A549 (cell line): ENCODE data around the gene SAMD15. TPM values are rescaled to one million over a fixed set of nuclear protein-coding genes. Genes with fewer than 3 reads are reported as not detected.

Source experiments
- ATAC-seq, 2 experiments: fragments of 200-7000 bp in 1 of 2; fragments of >200 bp in 1 of 2; cut with Nextera tagmentation in 1 of 2; cut with Tn5 transposase in 1 of 2; 3 replicates each; pipeline versions ENCODE4 v1.8.0 to v1.9.1; 2018 to 2020; ENCODE audit warnings: mild to moderate bottlenecking in 1 of 2, moderate library complexity in 1 of 2
- CTCF ChIA-PET: fragments of 300-600 bp; sonication (Branson Sonifier 250); formaldehyde crosslinking; extraction: SDS; loops from one replicate; lab custom pipeline; 2021; ENCODE audit warnings: antibody characterized with exemption, inconsistent platforms; lab: Yijun Ruan, JAX
- POLR2A ChIA-PET: fragments of 350-600 bp; formaldehyde crosslinking; extraction: SDS; loops from one replicate; lab custom pipeline; 2021; ENCODE audit warnings: antibody characterized with exemption, inconsistent platforms; lab: Yijun Ruan, JAX
- DNase-seq, 2 experiments: peaks; one replicate each; pipeline versions ENCODE4 v3.0.0 to v3.0.0-alpha.2; 2011 to 2016; ENCODE audit warnings: low read depth in 1 of 2, low spot score in 1 of 2
- FAIRE-seq: peaks from 2 replicates; lab custom pipeline; 2011; peaks lifted over from hg19 to GRCh38; lab: Jason Lieb, UNC
- H3K27ac ChIP-seq, 2 experiments: fragments of >200 bp; sonication (Bioruptor Twin); formaldehyde crosslinking; 3 replicates each; pipeline ENCODE4 v1.5.1; 2016 to 2017
- H3K4me1 ChIP-seq: fragments of >200 bp; sonication (Bioruptor Twin); formaldehyde crosslinking; 3 replicates; pipeline ENCODE4 v1.6.1; 2016
- H3K4me2 ChIP-seq: fragments of >200 bp; sonication (Bioruptor Twin); formaldehyde crosslinking; 3 replicates; pipeline ENCODE4 v1.6.1; 2016
- H3K4me3 ChIP-seq: fragments of >200 bp; sonication (Bioruptor Twin); formaldehyde crosslinking; 3 replicates; pipeline ENCODE4 v1.5.1; 2016
- H3K9me3 ChIP-seq: fragments of >200 bp; sonication (Bioruptor Twin); formaldehyde crosslinking; 3 replicates; pipeline ENCODE4 v1.6.1; 2016
- BHLHE40 ChIP-seq: IDR thresholded peaks from 2 replicates; pipeline ENCODE4 v1.6.1; 2012; ENCODE audit warnings: low read depth, low read length, inconsistent platforms
- CBX2 ChIP-seq: fragments of 200-600 bp; sonication (generic); IDR thresholded peaks from 2 replicates; pipeline ENCODE4 v1.6.1; 2016; ENCODE audit warnings: low read depth, mild to moderate bottlenecking, borderline replicate concordance
- CBX8 ChIP-seq: fragments of 200-600 bp; sonication (generic); IDR thresholded peaks from 2 replicates; pipeline ENCODE4 v1.6.1; 2016
- CTCF ChIP-seq: fragments of >200 bp; sonication (Bioruptor Twin); formaldehyde crosslinking; IDR thresholded peaks from 3 replicates; pipeline ENCODE4 v1.5.1; 2016
- EHMT2 ChIP-seq: fragments of 200-600 bp; sonication (generic); IDR thresholded peaks from 2 replicates; pipeline ENCODE4 v1.6.1; 2016; ENCODE audit warnings: antibody characterized with exemption, low read depth, mild to moderate bottlenecking, moderate library complexity
- FOSB ChIP-seq: fragments of 250-450 bp; sonication (Bioruptor Pico); IDR thresholded peaks from 2 replicates; pipeline ENCODE4 v1.5.0; 2020; ENCODE audit warnings: mild to moderate bottlenecking, moderate library complexity
- GATA3 ChIP-seq: IDR thresholded peaks from 2 replicates; pipeline ENCODE4 v1.6.1; 2012; ENCODE audit warnings: borderline replicate concordance
- HDAC2 ChIP-seq: fragments of 200-600 bp; sonication (generic); IDR thresholded peaks from 2 replicates; pipeline ENCODE4 v1.6.1; 2016
- HES2 ChIP-seq: fragments of >200 bp; sonication (Bioruptor Twin); formaldehyde crosslinking; IDR thresholded peaks from 2 replicates; pipeline ENCODE4 v1.6.1; 2016
- HMGXB4 ChIP-seq: fragments of 250-450 bp; sonication (Bioruptor Pico); IDR thresholded peaks from 2 replicates; pipeline ENCODE4 v1.5.0; 2021; ENCODE audit warnings: mild to moderate bottlenecking, moderate library complexity, borderline replicate concordance
- HOXA7 ChIP-seq: fragments of 250-450 bp; sonication (Bioruptor Pico); IDR thresholded peaks from 2 replicates; pipeline ENCODE4 v1.5.0; 2020; ENCODE audit warnings: mild to moderate bottlenecking, moderate library complexity
- JUN ChIP-seq, 2 experiments: fragments of >200 bp; sonication (Bioruptor Twin); formaldehyde crosslinking; IDR thresholded peaks; 2 replicates in 1 of 2; 3 replicates in 1 of 2; pipeline ENCODE4 v1.6.1; 2016 to 2017
- JUNB ChIP-seq: fragments of >200 bp; sonication (Bioruptor Twin); formaldehyde crosslinking; IDR thresholded peaks from 2 replicates; pipeline ENCODE4 v1.6.1; 2016
- KDM1A ChIP-seq: fragments of 200-600 bp; sonication (generic); IDR thresholded peaks from 2 replicates; pipeline ENCODE4 v1.6.1; 2016; ENCODE audit warnings: low read depth, mild to moderate bottlenecking
- MAZ ChIP-seq: fragments of 150-350 bp; IDR thresholded peaks from 2 replicates; pipeline ENCODE4 v1.6.1; 2014; ENCODE audit warnings: antibody characterized with exemption, low read depth, low read length, borderline replicate concordance
- NPAS2 ChIP-seq: fragments of 250-450 bp; sonication (Bioruptor Pico); IDR thresholded peaks from 2 replicates; pipeline ENCODE4 v1.8.0; 2022; ENCODE audit warnings: mild to moderate bottlenecking, moderate library complexity, borderline replicate concordance
- NR3C1 ChIP-seq: fragments of >200 bp; sonication (Bioruptor Twin); formaldehyde crosslinking; IDR thresholded peaks from 3 replicates; pipeline ENCODE4 v1.6.1; 2017
- POLR2AphosphoS2 ChIP-seq: conservative IDR thresholded peaks from 2 replicates; pipeline ENCODE4 v1.6.1; 2012; ENCODE audit warnings: low read length, improper control_type of control experiment, inconsistent platforms
- RCOR1 ChIP-seq: fragments of 150-350 bp; IDR thresholded peaks from 2 replicates; pipeline ENCODE4 v1.6.1; 2014; ENCODE audit warnings: antibody characterized with exemption, low read length, low read depth
- RFX5 ChIP-seq: fragments of 450-650 bp; IDR thresholded peaks from 2 replicates; pipeline ENCODE4 v1.7.1; 2014; ENCODE audit warnings: antibody characterized with exemption, mild to moderate bottlenecking, moderate library complexity
- TFCP2L1 ChIP-seq: fragments of 250-450 bp; sonication (Bioruptor Pico); IDR thresholded peaks from 2 replicates; pipeline ENCODE4 v1.5.0; 2021; ENCODE audit warnings: mild to moderate bottlenecking
- ZNF302 ChIP-seq: fragments of 250-450 bp; sonication (Bioruptor Pico); IDR thresholded peaks from 2 replicates; pipeline ENCODE4 v1.9.0; 2021; ENCODE audit warnings: inconsistent platforms, mild to moderate bottlenecking, moderate library complexity
- ZSCAN20 ChIP-seq: fragments of 250-450 bp; sonication (Bioruptor Pico); IDR thresholded peaks from 2 replicates; pipeline ENCODE4 v1.8.0; 2022; ENCODE audit warnings: mild to moderate bottlenecking, moderate library complexity
- WGBS: methylation state at CpG from one replicate; pipeline ENCODE4 v1.1.6; 2017; ENCODE audit errors: missing lambda C conversion rate; 5-methylcytosine and 5-hydroxymethylcytosine counted together
- polyA plus RNA-seq, 4 experiments: library from polyadenylated mRNA; depleted of rRNA in 3 of 4; stranded (reverse); fragments of >200 nt; fragmentation: RNase III in 1 of 4; extraction: RNeasy Plus Mini Kit Qiagen cat#74134 plus additional on column Dnase treatment in 1 of 4; gene quantifications; 2 replicates in 3 of 4; 3 replicates in 1 of 4; pipeline ENCODE4 v1.2.3, GENCODE V29; 2011 to 2017
- TF ChIP-seq, protein P1 (sequence below): IDR thresholded peaks from 2 replicates; pipeline ENCODE4 v1.6.1; 2012

SAMD15 gene
- polyA plus RNA-seq, 2 of the 4 experiments (the other 2 are of a cell fraction) = 2.0 to 2.1 TPM

DNA sequence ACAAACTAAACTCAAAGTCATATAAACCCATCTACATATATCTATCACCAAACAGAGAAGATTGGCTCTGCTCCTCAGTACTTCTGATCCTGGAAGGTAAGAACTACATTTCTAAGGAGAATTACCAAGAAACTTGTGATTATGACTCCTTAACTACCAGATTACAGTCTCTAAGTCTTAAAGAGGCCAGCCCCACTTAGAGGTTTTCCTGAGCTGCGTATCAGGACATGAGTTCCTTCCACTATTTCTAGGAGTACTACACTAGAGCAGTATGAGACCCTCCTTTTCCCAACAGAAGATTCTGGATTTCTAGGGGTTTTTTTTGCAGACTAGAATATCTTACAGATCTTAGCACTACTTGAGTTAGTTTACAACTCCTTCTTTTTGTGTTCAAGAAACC, 46.2 kb downstream of the SAMD15 start, which contains the start of gene NOXRED1:
TSS of gene NOXRED1 (minus strand) at position 101 of the 400 bp plus-strand sequence. CDS start 634 bp downstream, outside the sequence.
- WGBS = 100% methylated on average over 1 of the region's 1 CpG
- ChIA-PET CTCF (no interaction called here), POLR2A (no interaction called here)
- Histone ChIP-seq H3K4me1 (no peaks in the 10 kb centered on the region), H3K9me3 (peaks cover 13% of the 10 kb centered on the region; the same call in 1 of the 3 replicates), H3K4me3 (no peak within 1 kb of the TSS)
- ATAC-seq (no peak), FAIRE-seq (no peak), DNase-seq (no peak)
- TF ChIP-seq RFX5 = no peak
- TF ChIP-seq RCOR1 = no peak
- TF ChIP-seq KDM1A = no peak
- TF ChIP-seq EHMT2 = no peak
- TF ChIP-seq ZSCAN20 (CRISPR knock-in tag) = no peak
- TF ChIP-seq, protein P1, sequence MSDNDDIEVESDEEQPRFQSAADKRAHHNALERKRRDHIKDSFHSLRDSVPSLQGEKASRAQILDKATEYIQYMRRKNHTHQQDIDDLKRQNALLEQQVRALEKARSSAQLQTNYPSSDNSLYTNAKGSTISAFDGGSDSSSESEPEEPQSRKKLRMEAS = no peak
- no peak for TF ChIP-seq HDAC2
- TF ChIP-seq HES2 = no peak
- no peak for TF ChIP-seq FOSB
- no peak for TF ChIP-seq CBX8
- TF ChIP-seq JUNB = no peak
- TF ChIP-seq ZNF302 (CRISPR knock-in tag) = no peak
- no peak for TF ChIP-seq TFCP2L1 (CRISPR knock-in tag)
- TF ChIP-seq, all 56 proteins: peak for 0
- Histone ChIP-seq H3K27ac (no peak within 1 kb of the TSS), H3K4me2 (no peak within 1 kb of the TSS)

GRCh38 chr14:77424862-77425261, 47.7 kb downstream of the SAMD15 start:
- CTCF ChIA-PET = no interaction called here
- WGBS = 95% methylated on average over 3 of the region's 3 CpGs

More at GRCh38 chr14:77424862-77425261, 47.7 kb downstream of the SAMD15 start:
- DNase-seq = no peak
- no peak overlapping the region for H3K4me3 ChIP-seq
- H3K9me3 ChIP-seq = 0 out of 3 replicates have a peak, but pooled peaks cover 3% of the 10 kb centered on the region
- H3K4me2 ChIP-seq = no peak overlapping the region
- no peak for FAIRE-seq
- H3K4me1 ChIP-seq = no peaks in the 10 kb centered on the region
- ATAC-seq = no peak
- H3K27ac ChIP-seq = no peak overlapping the region
- no peak for TF ChIP-seq FOSB
- TF ChIP-seq CTCF = no peak
- TF ChIP-seq, protein P1 = no peak
- no peak for TF ChIP-seq HOXA7 (CRISPR knock-in tag)
- TF ChIP-seq NR3C1 = no peak
- TF ChIP-seq NPAS2 (CRISPR knock-in tag) = no peak
- no peak for TF ChIP-seq ZNF302 (CRISPR knock-in tag)
- TF ChIP-seq RFX5 = no peak
- TF ChIP-seq POLR2AphosphoS2 = no peak
- TF ChIP-seq BHLHE40 = no peak
- no peak for TF ChIP-seq MAZ
- no peak for TF ChIP-seq HMGXB4 (CRISPR knock-in tag)
- TF ChIP-seq JUN (IDR thresholded peaks at IDR 0.05) = no peak
- TF ChIP-seq CBX2 = no peak
- TF ChIP-seq GATA3 = no peak
- POLR2A ChIA-PET = no interaction called here
